Mucosa of descending colon (tissue), 3 donors: ENCODE measurements around the gene FUT8. TPM values are rescaled to one million over a fixed set of nuclear protein-coding genes. Genes with fewer than 3 reads are reported as not detected.
"Not testable (repeated sequence)": the region's sequence is repeated elsewhere in the genome, so short reads cannot be mapped to it uniquely, and the experiment has no call there.

ENCODE experiments used
- ATAC-seq: fragments of 200-7000 bp; cut with Tn5 transposase; one replicate; pipeline ENCODE4 v1.9.1; 2020; ENCODE audit warnings: mild to moderate bottlenecking, moderate library complexity
- DNase-seq, 3 donors: peaks; one replicate each; pipeline ENCODE4 v3.0.0-alpha.2; 2020
- H3K36me3 ChIP-seq: fragments of 200-600 bp; one replicate; pipeline ENCODE4 v1.8.0; 2021; ENCODE audit warnings: low read depth, mild to moderate bottlenecking
- H3K4me1 ChIP-seq: fragments of 200-600 bp; one replicate; pipeline ENCODE4 v1.8.0; 2021; ENCODE audit warnings: low read depth, mild to moderate bottlenecking
- H3K4me3 ChIP-seq: fragments of 200-600 bp; one replicate; pipeline ENCODE4 v1.8.0; 2021; ENCODE audit warnings: mild to moderate bottlenecking
- H3K9me3 ChIP-seq: fragments of 200-600 bp; one replicate; pipeline ENCODE4 v1.8.0; 2021; ENCODE audit warnings: mild to moderate bottlenecking
- intact Hi-C, 2 donors: fragments of 100-400 bp; cut with DNase I in 1 of 2; cut with micrococcal nuclease in 1 of 2; formaldehyde crosslinking; loops; one replicate each; pipeline versions ENCODE4 v1.11.0 to v1.11.1; 2022; cut with DNase I, micrococcal nuclease
- total RNA-seq, 3 donors: library from RNA; stranded (reverse); fragmentation: NEBNext Ultra II Directional in 2 of 3; extraction: Animal tissue kit (Norgen Biotek cat#: 25700) in 2 of 3; gene quantifications; one replicate each; pipeline versions ENCODE4 v1.2.1 to v1.2.4, GENCODE V29; 2021 to 2023
- TF ChIP-seq, protein P1 (sequence below): fragments of 200-600 bp; IDR thresholded peaks from one replicate; pipeline ENCODE4 v1.8.0; 2022; ENCODE audit warnings: antibody characterized with exemption, mild to moderate bottlenecking
- donor health status: DM: no; HTN: no; CAD: no; lungs with moderate emphysema.
- donor health status: DM: no; HTN: no; CAD: no.
- donor health status: DM: no; HTN: yes; CAD: no.

The FUT8 gene
- total RNA-seq, 3 donors from 2014 or later: 24.7 to 38.1 (median 32.2) TPM

DNA sequence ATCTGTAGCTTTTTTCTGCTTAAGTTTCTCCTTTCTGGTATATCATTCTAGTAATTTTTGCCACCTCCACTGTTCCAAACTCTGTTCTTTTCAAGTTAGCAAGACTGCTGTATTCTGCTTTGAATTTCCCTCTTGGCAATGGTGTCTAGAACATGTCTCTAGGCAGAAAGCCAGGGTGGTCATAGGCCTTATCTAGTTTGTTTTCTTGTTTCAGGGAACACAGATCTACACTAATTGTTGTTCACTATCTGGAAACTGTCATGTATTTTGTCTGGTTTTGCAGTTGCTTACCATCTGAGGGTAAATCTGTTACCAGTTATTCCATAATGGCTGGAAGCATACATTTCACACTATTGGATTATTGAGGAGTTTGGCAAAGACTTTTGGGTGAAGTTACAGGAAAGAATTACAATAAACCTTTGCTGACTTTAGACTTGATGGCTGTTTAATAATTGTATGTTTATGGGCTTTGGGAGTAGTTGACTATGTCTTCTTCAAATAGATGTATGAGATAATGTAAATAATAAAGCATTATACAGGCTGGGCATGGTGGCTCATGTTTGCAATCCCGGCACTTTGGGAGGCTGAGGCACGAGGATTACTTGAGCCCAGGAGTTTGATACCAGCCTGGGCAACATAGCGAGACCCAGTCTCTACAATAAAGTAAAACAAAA, 41.4 kb downstream of the FUT8 start:
- DNase-seq (no peak), ATAC-seq (no peak)
- TF ChIP-seq, protein P1, sequence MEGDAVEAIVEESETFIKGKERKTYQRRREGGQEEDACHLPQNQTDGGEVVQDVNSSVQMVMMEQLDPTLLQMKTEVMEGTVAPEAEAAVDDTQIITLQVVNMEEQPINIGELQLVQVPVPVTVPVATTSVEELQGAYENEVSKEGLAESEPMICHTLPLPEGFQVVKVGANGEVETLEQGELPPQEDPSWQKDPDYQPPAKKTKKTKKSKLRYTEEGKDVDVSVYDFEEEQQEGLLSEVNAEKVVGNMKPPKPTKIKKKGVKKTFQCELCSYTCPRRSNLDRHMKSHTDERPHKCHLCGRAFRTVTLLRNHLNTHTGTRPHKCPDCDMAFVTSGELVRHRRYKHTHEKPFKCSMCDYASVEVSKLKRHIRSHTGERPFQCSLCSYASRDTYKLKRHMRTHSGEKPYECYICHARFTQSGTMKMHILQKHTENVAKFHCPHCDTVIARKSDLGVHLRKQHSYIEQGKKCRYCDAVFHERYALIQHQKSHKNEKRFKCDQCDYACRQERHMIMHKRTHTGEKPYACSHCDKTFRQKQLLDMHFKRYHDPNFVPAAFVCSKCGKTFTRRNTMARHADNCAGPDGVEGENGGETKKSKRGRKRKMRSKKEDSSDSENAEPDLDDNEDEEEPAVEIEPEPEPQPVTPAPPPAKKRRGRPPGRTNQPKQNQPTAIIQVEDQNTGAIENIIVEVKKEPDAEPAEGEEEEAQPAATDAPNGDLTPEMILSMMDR: no peak
- Histone ChIP-seq H3K36me3 (no peaks in the 10 kb centered on the region), H3K9me3 (peaks cover 4% of the 10 kb centered on the region), H3K4me1 (no peaks in the 10 kb centered on the region), H3K4me3 (no peak overlapping the region)
- intact Hi-C loops: no loop called here

DNA sequence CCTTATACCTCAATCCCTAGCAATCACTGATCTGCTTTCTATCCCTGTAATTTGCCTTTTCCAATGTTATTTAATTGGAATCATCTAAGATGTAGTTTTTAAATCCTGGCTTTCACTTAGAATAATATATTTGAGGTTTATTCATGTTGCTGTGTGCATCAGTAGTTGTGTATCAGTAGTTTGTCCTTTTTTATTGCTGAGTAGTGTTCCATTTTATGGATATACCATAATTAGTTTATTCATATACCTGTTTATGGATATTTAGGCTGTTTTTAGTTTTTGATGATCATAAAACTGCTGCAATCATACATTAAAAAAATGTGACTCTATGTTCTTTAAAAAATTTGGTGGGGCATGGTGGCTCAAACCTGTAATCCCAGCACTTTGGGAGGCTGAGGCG, 43.7 kb downstream of the FUT8 start:
- ATAC-seq: no peak
- H3K9me3 ChIP-seq: peaks cover 2% of the 10 kb centered on the region
- H3K4me3 ChIP-seq: no peak overlapping the region
- no peaks in the 10 kb centered on the region for H3K36me3 ChIP-seq
- intact Hi-C loops: no loop called here
- no peak for DNase-seq
- H3K4me1 ChIP-seq: no peaks in the 10 kb centered on the region
- TF ChIP-seq, protein P1: no peak

DNA sequence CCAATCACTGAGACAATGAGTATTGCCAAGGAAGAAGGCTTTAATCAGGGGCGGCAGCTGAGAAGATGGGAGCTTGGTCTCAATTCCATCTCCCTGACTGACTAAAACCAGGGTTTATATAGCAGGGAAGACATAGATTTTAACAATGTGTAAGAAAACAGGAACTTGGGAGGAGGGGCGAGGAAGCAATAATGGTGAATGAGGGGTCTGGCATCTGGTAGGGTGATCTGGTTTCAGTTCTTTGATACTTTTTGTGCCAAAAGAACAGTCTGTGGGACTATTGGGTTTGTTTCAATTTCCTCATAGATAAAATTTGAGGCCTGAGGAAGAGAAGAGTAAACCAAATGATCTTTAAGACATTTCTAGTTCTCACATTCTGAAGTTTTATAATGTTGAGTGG, 49.2 kb downstream of the FUT8 start:
- no peak for ATAC-seq
- Histone ChIP-seq H3K36me3 (no peaks in the 10 kb centered on the region), H3K9me3 (no peaks in the 10 kb centered on the region), H3K4me1 (no peaks in the 10 kb centered on the region), H3K4me3 (no peak overlapping the region)
- no peak for DNase-seq
- intact Hi-C loops: no loop called here
- TF ChIP-seq, protein P1: no peak

DNA sequence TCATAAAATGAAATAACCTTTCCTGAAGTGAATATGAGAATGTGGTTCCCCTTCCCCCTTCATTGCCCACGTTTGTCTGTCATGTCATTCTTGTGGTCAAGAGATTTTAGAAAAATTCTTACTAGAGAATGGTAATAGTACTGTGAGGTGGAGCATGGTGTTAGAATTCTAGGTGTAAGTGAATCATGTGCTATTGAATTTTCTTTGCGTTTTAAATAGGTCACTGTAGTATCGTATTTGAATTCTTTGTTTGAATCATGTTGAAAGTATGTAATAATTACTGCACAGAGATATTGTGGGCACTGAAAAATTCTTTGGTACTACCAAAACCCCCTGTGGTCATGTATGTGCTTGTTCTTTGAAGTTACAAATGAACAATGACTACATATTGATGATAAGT, 49.9 kb downstream of the FUT8 start:
- no peaks in the 10 kb centered on the region for H3K36me3 ChIP-seq
- H3K9me3 ChIP-seq: no peaks in the 10 kb centered on the region
- DNase-seq (no peak), ATAC-seq (no peak)
- TF ChIP-seq, protein P1: no peak
- no peaks in the 10 kb centered on the region for H3K4me1 ChIP-seq
- intact Hi-C loops: no loop called here
- H3K4me3 ChIP-seq: no peak overlapping the region

DNA sequence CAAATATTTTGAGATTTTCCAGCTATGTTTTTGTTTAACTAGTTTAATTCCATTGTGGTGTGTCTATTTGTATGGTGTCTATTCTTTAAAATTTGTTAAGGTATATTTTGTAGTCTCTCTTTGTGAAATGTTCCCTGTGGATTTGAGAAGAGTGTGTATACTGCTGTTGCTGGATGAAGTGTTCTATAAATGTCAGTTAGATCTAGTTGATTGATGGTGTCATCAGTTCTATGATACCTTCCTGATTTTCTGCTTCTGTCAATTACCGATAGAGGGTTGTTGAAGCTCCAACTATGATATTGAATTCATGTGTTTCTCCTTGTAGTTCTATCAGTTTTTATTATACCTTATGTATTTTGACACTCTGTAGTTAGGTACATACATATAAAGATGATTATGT, 53.1 kb downstream of the FUT8 start:
- no peak for ATAC-seq

DNA sequence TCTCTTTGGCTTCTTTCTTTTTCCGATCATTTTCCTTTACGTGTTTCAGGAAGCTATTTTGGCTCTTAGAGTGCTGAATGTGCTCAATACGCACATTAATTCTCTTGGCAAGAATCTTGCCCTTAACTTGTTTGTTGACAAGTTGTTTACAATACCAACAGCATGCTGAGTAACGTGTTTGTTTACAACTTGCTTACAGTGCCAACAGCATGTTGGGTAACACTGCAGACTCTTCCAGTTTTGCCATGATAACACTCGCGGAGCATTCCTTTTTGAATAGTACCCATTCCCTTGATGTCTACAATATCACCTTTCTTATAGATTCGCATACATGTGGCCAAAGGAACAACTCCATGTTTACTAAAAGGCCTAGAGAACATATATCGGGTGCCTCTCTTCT, 55.4 kb downstream of the FUT8 start:
- ATAC-seq, H3K4me3 ChIP-seq, DNase-seq, H3K9me3 ChIP-seq, H3K36me3 ChIP-seq, intact Hi-C loops, H3K4me1 ChIP-seq: not testable (repeated sequence)

More for the DNA sequence above, 53.1 kb downstream of the FUT8 start:
- no peaks in the 10 kb centered on the region for H3K9me3 ChIP-seq
- no peak overlapping the region for H3K4me3 ChIP-seq
- no peaks in the 10 kb centered on the region for H3K4me1 ChIP-seq
- H3K36me3 ChIP-seq: no peaks in the 10 kb centered on the region
- no peak for DNase-seq
- intact Hi-C loops: no loop called here
- TF ChIP-seq, protein P1: no peak
